Adrenal gland (tissue), 5 donors: Measurements from ENCODE around the gene TRIO.

ENCODE experiments used
- CTCF ChIP-seq, 6 experiments: fragments of 450-650 bp in 4 of 6; fragments of 200-600 bp in 2 of 6; sonication (generic) in 1 of 6; IDR thresholded peaks; 1 replicate in 5 of 6; 2 replicates in 1 of 6; pipeline versions ENCODE4 v1.5.1 to v1.8.0; 2016 to 2021; ENCODE audit warnings: antibody characterized with exemption in 6 of 6, mild to moderate bottlenecking in 2 of 6, moderate library complexity in 1 of 6
- POLR2A ChIP-seq, 2 donors: fragments of 450-650 bp; IDR thresholded peaks; one replicate each; pipeline ENCODE4 v1.6.1; 2017; ENCODE audit warnings: antibody characterized with exemption in 2 of 2, mild to moderate bottlenecking in 2 of 2, moderate library complexity in 1 of 2
- donor health status: DM: no; HTN: no; CAD: no.

- TF ChIP-seq CTCF (IDR thresholded peaks at IDR 0.05) (no peak), POLR2A (IDR thresholded peaks at IDR 0.05) (no peak)
Measured at GRCh38 chr5:14277385-14278320, 134.5 kb downstream of the TRIO start.
